ENCODE data around the gene MARS1.
"Not testable (repeated sequence)": the region's sequence is repeated elsewhere in the genome, so short reads cannot be mapped to it uniquely, and the experiment has no call there.

MARS1 gene

DNA sequence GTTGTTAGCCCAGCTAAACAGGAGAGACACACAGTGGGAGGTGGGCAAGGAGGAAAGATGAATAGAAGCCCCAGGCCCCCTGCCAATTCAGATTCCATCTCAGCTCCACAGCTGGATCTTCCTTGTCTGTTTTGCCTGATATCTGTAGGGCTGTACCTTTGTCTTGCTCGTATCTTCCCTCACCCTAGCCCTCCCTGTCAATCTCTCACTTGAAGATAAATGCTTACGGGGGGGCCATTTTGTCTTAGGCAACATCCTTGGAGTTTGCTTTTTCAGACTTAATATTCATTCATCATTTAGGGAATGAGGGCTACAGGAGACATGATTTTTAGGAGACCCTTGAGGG is 64.4 kb downstream of the MARS1 start:
- intact Hi-C loops (cut with DNase I) = no loop called here

DNA sequence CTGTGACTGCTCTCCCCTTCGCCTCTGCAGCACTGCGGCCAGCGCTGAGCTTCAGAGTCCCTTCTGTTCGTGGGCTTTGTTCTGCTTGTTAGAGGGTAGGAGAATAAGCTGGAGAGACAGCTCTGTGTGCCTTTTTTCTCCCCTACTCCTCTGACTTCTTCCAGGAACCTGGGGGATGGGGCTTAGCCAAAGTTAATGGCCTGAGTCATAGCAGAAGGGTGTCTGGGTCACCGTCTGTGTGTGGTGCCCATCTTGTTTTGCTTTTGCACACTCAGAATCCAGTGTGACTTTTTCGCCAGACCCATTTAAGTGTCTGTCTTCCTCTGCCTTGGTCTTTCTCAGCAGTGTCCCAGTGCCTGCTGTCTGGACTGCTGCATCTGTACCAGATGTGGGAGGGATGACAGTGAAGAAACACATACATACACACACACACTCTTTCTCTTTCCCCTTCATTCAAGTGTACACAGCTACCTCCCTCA is 65.0 kb downstream of the MARS1 start:
- DNase-seq = no peak
- intact Hi-C loops (cut with DNase I) = no loop called here

More for the DNA sequence above, 64.4 kb downstream of the MARS1 start:
- no peak for DNase-seq

DNA sequence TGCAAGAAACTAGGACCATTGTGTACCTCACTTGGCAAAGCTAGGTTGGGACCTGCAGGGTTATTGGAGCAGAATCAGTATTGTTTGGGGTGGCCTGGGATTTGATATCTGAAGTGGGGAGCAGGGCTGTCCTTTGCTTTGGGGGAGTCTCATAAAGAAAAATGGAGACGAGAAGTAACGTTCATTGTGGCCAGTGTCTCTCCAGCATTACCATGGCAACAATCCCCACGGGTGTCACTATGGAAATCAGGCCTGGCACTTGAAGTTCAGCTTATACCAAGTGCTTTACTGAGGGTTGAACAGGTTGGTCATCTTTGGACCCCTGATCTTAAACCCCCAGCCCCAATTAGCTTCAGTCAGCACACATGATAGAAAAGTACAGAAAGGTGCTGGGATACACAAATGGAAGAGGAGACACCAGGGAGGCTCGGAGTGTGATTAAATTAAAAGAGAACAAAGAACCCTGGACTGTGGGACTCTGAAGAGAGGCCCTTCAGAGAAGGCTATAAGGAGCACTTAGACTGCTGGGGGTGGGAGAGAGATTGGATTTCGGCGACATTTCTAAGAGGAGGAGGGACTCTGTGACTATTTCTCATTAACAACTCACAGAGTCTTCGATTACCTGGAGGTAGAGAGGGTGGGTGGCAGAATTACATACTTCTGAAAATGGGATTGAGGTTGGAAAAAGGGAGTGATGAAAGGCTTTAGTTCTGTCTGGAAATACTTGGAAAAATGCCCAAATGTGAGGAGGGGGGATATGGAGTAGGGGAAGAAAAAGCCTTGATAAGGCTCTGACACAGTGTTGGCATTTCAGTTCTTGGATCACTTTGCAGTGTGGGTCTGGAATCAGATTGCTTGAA is 65.7 kb downstream of the MARS1 start:
- DNase-seq = no peak
- intact Hi-C loops (cut with DNase I) = no loop called here

DNA sequence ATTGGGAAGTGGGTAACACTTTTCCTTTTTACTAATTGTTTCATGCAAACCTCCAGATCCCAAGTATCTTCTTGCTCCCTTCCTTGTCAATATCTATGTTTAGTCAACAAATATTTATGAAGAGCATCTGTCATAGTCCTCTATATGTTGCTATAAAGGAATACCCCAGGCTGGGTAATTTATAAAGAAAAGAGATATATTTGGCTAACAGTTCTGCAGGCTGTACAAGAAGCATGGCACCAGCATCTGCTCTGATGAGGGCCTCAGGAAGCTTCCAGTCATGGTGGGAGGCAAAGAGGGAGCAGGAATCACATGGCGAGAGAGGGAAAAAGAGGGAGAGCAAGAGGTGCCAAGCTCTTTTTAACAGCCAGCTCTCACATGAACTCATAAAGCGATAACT is 66.6 kb downstream of the MARS1 start:
- intact Hi-C loops (cut with DNase I) = no loop called here
- DNase-seq = no peak

DNA sequence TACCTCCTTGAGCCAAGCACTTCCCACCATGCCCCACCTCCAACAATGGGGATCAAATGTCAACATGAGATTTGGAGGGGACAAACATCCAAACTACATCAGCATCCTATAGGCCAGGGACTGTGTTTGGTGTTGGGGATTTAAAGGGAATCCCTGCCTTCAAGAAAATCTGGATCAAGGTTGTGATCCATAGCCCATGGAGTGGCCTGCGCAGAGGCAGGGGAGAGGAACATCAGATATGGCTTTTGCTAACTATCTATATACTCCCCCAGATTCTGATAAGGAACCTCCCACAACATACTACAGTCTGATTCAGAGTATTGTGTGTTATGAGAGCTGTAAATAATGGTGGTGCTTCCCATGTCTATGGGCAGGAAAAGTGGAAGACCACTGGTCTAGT is 67.0 kb downstream of the MARS1 start:
- no peak for DNase-seq
- intact Hi-C loops (cut with DNase I) = no loop called here

DNA sequence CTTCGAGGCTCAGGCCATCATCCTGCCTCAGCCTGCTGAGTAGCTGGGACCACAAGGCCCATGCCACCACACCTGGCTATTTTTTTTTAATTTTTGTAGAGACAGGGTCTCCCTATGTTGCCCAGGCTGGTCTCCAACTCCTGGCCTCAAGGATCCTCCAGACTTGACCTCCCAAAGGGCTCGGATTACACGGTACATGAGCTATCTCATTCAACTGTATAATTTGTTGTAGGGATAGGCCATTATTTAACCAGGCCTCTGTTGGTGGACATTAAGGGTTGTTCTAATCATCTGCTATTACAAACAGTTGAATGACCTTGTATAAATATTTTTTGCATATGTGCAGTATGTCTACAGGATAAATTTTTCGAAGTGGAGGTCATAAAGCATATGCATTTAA is 71.0 kb downstream of the MARS1 start:
- intact Hi-C loops (cut with DNase I) = no loop called here

DNA sequence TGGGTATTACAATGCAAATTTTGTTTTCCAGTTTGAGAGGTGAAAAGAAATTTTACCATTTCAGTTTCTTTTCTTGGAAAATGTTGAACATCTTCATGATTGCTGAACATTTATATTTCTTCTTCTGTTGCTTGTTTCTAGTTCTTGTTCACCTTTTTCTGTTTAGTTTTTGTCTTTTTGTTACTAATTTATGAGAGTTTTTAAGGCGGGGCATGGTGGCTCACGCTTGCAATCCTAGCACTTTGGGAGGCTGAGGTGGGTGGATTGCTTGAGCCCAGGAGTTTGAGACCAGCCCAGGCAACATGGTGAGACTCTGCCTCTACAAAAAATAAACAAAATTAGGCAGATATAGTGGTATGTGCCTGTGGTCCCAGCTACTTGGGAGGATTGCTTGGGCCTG is 72.6 kb downstream of the MARS1 start:
- no peak for DNase-seq

More for the DNA sequence above, 71.0 kb downstream of the MARS1 start:
- DNase-seq = no peak

DNA sequence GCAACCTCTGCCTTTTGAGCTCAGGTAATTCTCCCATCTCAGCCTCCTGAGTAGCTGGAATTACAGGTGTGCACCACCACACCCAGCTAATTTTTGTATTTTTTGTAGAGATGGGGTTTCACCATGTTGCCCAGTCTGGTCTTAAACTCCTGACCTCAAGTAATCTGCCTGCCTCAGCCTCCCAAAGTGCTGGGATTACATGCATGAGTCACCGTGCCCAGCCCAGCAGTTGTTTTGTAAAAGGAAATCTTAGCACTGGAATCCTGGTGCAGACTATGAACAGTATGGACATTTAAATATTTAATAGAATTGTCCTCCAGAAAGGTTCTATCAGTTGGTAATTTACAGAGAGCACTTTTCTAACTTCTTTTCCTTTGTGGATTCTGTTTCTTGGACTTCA is 73.2 kb downstream of the MARS1 start:
- intact Hi-C loops (cut with DNase I); DNase-seq: not testable (repeated sequence)

More for the DNA sequence above, 72.6 kb downstream of the MARS1 start:
- intact Hi-C loops (cut with DNase I) = no loop called here

DNA sequence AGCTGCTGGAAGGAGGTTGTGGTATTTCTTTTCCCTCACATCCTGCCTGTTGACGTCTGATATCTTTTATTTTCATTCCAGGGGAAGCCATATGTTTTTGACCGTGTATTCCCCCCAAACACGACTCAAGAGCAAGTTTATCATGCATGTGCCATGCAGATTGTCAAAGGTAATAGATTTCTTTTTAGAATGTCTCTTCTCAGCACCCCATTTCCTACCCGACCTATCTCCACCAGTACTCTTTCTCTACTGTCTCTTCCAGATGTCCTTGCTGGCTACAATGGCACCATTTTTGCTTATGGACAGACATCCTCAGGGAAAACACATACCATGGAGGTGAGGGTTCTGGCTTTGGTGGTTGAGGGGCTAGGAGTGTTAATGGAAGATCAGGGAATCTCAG is 75.5 kb downstream of the MARS1 start:
- intact Hi-C loops (cut with DNase I) = no loop called here
- DNase-seq = no peak

DNA sequence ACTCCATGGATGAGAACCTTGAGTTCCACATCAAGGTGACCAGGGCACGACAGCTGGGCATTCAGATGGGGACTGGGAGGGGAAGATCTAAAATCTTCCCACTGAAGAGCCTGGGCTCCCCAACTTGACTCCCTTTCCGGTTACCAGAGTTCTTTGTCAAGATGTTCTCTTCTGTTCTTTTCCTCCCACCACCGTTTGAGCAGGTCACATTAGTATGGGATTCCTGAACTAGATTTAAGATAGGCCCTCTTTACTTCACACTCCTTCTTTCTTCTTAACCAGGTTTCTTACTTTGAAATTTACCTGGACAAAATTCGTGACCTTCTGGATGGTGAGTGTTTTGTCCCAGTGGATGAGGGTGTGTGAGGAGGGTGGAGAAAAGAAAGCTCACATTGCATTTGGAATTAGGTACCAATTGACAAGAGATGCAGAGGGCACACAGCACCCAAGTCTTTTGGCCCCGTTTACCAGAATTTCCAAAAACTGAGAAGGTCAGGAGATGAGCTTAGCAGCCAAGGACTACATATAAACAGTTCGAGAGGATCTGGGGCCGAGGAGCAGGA is 76.4 kb downstream of the MARS1 start:
- DNase-seq = no peak
- intact Hi-C loops (cut with DNase I) = no loop called here
